Mesenteric fat pad (tissue), 1 donor: Measurements from ENCODE around the gene LTBP1. TPM values are rescaled to one million over a fixed set of nuclear protein-coding genes. Genes with fewer than 3 reads are reported as not detected.
"Not testable (repeated sequence)": the region's sequence is repeated elsewhere in the genome, so short reads cannot be mapped to it uniquely, and the experiment has no call there.

Experiments
- DNase-seq: peaks from one replicate; pipeline ENCODE4 v3.0.0-alpha.2; 2020; ENCODE audit warnings: low spot score
- total RNA-seq: library from RNA; stranded (reverse); fragmentation: NEBNext Ultra II Directional; extraction: Animal tissue kit (Norgen Biotek cat#: 25700); gene quantifications from one replicate; pipeline ENCODE4 v1.2.1, GENCODE V29; 2021
- donor health status: DM: yes; HTN: yes; CAD: no.

Gene LTBP1
- total RNA-seq, 1 donor from 2014 or later: 15.4 TPM

DNA sequence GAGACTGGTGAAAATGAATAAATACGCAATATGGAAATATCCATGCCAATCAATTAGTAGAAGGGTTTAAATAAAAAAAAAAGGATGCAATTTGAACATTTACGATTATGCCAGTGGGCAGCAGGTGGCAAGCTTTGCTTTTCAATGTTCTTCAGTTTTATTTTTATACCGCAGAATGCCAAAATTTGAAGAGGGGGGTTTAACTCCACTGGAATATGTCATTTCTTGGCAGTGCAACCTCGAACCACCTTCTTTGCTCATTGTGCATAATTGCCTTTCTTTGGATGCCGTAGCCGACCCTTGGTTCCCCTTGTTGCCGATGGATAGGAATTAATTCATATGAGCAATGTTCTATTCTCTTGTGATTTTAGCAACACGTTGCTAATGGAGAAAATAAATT, 88.0 kb downstream of the LTBP1 start:
- no peak for DNase-seq

DNA sequence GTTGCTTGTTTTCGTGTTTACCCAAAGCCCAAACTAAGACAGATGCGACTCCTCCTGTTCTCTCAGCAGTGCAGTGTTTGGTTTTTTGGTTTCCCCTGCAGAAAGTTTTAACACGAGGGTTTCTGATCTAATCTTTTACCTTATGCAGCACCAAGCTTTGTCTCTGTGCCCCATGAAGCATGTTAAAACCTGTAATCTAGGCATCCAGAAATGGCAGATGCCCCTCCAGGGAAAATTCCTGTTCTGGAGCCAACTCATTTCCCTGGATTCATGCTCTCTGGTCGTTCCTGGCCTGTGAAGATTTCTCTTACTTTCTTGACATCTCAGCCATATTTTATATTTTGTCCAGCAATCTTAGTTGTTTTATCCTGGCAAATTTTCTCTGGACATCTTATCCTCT, 91.5 kb downstream of the LTBP1 start:
- DNase-seq: no peak

DNA sequence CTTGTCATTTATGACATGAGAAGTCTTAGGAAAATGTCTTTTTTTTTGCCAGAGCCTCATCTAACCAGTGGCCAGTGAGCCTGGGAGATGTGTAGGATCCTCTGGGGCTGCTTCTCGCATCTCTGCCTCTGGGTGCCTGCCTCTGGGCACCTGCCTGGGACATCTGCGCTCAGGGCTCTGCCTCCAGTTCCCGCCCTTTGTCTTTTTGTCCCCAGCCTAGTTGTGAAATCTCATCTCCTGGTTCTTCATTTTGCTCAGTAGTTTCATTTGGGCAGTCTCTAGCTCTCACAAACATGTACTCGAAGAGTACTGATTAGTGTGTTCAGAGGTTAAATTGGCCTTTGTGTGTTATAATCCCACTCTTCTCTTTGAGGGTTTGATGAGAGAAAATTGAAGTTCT, 92.0 kb downstream of the LTBP1 start:
- no peak for DNase-seq

DNA sequence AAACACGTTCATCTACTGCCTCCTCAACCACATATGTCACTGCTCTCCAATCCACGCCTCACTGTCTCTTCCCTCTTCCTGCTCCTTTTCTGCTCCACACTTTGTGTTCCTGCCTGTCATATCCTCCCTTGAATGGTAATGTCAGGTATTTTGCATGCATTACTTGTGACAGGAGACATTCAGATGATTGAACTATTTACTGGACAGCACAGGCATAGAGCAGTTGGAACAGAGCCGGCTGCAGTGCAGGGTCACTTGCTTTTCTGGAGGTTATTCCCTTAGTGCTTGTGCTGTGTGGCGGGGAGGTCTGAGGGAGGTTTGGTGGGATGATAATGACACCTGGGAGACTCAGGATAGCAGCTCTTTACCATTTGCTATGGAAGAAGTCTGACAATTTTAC, 93.8 kb downstream of the LTBP1 start:
- no peak for DNase-seq

DNA sequence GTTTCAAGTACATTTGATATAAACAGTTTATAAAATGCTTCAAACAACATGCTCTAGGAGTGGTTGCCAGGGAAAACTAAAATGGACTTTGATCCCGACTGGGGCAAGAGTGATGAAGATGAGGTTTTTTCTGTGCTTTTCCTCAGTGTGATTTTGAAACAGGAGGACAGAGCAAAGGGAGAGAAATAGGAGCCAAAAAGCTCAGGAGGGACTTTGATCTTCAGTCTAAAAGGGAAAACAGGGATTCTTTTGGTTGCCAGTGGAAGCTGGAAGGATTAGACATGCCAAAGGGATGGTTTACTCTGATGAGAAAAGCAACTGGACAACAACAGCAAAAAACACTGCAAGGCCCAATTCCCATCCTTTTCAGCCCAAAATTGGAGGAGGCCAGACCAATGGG, 95.5 kb downstream of the LTBP1 start:
- DNase-seq: no peak

DNA sequence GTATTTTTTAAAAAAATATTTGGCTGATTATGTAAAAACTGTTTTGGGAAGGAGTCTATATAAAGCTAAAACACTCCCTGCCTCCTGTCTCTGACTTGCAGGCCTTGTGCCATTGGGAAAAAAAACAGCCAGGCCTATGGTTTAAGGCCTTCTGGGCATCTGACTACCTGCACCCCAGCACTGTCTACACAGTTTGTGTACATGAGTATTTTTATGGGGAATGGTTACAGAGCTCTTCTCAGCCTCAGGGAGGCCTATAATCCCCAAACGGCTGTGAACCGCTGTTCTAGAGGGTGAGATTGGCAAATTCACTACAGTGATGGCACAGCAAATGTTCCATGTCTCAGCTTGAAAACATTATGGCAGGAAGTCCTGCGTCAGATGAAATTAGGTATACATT, 96.1 kb downstream of the LTBP1 start:
- no peak for DNase-seq

DNA sequence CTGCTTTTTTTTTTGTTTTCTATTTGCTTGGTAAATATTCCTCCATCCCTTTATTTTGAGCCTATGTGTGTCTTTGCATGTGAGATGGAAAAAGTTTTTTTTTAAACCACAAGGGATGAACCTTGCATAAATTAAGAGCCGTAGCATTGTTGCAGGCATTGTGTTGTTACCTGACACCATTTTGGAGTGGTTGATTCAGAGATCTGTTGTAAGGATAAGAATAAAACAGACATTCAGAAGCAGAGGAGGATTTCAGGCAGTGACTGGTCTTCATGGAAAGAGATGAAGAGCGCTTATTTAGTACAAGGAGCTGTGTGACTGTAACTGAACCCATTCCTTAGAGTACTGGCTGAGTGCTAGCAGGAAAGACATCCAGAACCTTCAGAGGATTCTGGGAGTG, 101.2 kb downstream of the LTBP1 start:
- DNase-seq: no peak

DNA sequence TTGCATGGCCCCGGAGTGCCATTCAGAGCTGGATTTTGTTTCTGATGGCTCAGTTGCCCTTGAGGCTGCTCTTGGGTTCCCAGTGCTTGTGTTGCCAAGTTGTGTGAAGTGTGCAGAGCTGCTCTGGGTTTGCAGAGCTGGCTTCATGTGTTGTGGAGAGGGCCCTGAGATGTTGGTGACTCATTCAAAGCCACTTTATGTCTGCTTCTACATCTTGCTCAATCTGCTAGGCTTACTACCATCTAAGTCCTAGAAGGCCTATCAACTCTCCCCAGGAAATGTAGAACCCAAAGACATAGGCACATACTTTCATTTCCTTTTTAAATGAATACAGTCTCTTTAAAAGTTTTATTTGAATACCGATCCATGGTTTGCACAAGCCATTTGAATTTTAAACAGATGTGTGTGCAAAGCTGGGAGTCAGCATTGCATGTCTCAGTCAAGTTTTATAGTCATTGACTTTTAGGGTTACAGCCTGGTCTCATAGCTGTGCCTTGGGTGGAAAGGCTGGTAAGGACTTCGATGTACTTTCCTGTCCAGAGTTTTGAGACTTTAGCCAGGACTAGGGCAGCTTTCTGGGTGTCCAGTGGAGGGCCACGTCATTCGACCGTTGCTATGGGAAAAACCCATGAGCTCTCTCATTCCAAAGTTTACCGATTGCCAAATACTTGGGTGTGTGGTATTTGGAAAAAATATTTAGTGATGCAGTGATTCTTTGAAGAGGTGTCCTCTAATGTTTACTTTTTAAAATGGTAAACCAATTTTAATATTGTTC, 105.0 kb downstream of the LTBP1 start:
- DNase-seq: no peak

DNA sequence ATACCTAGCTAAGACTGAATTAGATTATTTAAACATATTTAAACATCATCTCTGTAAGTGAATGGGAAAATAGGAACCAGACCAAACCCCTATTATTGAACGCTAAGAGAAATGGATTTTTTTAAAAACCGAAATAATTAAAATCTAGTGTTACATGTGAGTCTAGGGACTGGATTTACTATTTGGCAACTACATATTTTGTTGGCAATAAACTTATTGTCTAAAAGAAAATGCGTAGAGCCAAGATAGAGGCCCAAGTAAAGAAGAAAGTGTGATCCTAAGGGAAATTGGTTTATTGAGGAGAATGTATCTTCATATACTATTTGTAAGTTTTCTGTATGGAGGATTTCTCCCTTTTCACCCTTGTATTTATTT, 105.6 kb downstream of the LTBP1 start:
- no peak for DNase-seq

DNA sequence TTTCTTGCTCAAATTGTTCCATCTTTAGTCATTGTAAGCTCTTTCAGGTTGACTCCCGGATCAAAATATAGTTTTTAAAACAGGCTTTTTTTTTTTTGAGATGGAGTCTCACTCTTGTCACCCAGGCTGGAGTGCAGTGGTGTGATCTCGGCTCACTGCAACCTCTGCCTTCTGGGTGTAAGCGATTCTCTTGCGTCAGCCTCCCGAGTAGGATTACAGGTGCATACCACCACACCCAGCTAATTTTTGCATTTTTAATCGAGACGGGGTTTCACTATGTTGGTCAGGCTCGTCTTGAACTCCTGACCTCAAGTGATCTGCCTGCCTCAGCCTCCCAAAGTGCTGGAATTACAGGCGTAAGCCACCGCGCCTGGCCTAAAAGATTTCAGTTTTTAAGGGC, 106.0 kb downstream of the LTBP1 start:
- DNase-seq: not testable (repeated sequence)

DNA sequence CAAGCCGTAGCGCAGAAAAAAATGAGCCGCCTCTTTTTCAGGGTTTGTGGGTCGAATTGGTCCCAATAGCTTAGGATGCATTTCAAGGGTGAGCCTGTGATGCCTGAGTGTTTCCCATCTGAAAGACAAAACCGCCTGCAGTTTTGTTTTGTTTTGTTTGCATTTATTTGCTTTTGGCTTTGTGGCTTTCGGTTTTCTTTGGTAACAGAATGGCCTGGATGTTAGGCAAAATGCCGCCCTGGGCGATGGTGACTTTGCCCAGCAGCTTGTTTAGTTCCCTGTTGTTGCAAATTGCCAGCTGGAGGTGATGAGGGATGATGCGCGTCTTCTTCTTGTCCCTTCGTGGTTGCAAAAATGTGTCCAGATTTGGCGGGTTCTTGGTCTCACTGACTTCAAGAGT, 109.4 kb downstream of the LTBP1 start:
- DNase-seq: no peak

DNA sequence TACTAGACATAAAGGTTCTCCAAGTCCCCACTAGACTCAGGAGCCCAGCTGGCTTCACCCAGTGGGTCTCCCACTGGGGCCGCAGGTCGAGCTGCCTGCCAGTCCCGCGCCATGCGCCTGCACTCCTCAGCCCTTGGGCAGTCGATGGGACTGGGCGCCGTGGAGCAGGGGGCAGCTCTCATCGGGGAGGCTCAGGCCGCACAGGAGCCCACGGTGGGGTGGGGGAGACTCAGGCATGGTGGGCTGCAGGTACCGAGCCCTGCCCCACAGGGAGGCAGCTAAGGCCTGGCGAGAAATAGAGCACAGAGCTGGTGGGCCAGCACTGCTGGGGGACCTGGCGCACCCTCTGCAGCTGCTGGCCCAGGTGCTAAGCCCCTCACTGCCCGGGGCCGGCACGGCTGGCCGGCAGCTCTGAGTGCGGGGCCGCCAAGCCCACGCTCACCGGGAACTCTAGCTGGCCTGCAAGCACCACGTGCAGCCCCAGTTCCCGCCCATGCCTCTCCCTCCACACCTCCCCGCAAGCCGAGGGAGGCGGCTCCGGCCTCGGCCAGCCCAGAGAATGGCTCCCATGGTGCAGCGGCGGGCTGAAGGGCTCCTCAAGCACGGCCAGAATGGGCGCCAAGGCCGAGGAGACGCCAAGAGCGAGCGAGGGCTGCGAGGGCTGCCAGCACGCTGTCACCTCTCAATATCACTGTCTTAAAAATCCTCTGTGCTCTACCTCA, 110.7 kb downstream of the LTBP1 start:
- not testable (repeated sequence) for DNase-seq

DNA sequence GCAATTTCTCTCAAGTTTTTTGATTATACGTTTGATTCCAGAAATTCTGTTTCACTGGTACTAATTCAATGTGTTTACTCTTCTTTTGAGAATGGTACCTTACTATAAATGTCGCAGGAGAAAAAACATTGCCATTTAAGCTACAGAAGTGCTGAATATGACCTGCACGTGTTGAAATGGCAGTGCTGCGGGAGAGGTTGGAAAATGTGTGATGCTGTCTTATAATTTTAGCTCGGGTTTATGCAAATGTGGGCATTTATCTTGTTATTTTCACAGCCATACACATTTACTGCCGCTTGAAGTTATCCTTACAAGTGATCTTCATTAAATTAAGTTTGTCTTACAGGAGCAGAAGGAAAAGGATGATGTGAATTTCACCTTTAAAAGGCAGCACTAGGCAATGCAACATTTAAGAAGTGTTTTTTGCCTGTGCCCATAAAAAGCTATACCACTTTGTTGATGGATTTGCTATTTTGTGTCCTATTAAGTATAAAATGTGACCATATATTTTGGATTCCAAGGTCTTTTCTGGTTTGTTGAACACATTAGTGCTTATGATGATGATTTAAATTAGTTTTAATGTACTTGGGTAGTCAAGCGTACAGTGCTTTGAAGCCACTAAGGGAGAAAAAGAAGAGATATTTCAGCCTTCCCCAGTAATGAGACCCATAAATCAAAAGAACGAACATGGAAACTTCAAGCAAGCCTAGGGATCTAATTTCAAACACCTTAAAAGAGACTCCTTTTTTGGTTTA, 112.1 kb downstream of the LTBP1 start:
- DNase-seq: no peak

DNA sequence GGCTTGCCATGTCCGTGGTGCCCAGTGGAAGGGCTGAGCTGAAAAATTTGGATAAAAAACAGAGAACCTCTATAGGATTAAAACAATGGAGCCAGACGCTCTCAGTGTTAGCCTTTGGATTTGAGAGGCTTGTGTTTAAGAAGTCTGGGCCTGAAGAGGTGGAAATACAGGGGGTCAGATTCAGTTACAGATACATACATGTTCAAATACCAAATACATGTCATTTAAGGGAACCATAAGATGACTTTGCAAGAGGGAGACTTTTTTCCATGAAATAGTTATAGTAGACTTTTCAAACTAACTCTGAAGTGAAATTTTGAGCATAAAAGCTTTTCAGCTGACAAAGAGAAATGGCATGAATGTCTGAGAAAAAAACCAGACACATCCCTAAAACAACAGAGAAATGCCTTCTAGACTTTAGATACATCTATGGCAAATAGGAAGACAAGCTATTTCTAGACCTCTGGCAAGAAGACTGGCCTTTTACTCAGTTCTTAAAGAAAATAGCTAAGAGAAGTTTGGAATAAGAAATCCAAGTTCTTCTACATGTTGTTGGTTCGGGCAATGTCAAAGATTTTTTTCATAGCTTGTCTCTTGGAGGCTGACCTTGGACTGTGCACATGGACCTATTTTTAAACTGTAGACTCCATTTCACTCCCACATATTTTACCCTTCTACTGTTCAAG, 112.9 kb downstream of the LTBP1 start:
- DNase-seq: no peak

DNA sequence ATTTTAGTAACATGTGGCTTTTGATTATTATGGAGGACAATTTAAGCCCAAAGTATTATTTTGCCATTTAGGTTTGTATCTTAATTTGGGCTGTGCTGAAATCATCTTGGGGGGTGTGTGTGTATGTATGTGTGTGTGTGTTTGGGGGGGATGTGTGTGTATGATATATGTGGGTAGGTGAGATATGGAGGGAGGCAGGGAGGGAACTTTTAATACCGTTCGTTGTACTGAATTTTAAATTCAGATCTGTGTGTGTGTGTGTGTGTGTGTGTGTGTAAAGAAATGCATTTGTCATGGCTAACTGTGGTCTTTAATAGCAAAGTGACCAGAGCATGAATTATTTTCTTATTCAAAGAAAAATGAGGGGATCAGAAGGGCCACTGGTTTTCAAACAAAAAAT, 113.7 kb downstream of the LTBP1 start:
- DNase-seq: no peak

DNA sequence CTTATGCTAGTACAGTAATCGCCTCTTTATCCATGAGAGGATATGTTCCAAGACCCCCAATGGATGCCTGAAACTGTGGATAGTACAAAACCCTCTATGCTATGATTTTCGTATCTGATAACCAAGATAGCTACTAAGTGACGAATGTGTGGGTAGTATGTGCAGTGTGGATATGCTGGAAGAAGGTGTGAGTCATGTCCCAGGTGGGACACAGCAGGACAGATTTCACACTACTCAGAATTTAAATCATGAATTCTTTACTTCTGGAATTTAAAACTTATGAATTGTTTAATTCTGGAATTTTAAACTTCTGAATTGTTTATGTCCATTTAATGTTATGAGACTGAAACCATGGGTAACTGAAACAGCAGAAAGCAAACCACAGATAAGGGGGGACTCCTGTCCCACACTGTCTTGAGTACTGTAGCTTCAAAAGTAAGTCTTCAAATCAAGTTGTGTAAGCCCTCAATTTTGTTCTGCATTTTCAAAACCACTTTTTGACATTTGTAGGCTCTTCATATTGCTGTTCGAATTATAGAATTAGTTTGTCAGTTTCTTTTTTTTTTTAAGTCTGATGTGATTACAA, 116.0 kb downstream of the LTBP1 start:
- no peak for DNase-seq

DNA sequence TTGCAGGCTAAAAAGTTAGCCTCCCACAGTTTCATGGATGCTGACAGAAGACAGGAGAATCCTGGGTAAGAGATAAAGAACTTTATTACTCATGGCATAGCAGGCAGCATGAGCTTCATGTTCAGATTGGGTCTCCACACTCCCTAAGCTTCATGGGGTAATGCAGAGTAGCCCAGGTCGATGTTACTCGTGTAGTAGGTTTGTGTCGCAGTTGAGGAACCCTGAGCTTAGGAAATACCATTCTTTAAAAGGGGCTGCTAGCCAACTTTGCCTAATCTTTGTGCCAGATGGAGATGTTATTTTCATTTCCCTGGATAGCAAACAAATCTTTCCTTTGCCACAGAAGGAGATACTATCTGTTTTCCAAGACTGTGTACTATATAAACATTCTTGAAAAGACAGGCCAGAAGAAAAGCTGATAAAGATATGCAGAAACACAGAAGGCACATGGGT, 117.6 kb downstream of the LTBP1 start:
- DNase-seq: no peak

DNA sequence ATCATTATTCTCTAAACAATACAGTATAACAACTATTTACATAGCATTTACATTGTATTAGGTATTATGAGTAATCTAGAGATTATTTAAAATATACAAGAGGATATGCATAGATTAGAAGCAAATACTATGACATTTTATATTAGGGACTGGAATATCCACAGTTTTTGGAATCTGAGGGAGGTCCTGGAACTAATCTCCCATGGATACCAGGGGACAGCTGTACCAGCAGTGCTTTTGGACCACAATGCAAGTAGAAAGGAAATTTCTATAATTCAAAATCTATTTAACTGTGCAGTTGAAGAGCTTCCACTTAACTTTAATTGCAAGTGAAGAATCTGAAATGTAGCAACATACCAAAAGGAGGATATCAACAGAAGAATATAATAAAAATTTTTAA, 120.8 kb downstream of the LTBP1 start:
- DNase-seq: no peak

DNA sequence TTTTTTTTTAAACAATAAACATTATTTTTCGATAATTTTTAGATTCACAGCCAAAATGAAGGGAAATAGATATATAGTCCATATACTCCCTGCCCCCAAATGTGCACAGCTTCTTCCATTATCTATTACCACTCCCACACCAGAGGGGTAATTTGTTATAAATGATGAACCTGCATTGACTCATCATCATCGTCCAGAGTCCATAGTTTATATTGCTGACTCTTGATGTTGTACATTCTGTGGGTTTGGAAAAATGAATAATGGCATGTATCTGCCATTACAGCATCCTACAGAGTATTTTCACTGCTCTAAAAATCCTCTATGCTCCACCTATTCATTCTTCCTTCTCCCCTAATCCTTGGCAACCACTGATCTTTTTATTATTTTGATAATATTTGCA, 121.5 kb downstream of the LTBP1 start:
- no peak for DNase-seq

DNA sequence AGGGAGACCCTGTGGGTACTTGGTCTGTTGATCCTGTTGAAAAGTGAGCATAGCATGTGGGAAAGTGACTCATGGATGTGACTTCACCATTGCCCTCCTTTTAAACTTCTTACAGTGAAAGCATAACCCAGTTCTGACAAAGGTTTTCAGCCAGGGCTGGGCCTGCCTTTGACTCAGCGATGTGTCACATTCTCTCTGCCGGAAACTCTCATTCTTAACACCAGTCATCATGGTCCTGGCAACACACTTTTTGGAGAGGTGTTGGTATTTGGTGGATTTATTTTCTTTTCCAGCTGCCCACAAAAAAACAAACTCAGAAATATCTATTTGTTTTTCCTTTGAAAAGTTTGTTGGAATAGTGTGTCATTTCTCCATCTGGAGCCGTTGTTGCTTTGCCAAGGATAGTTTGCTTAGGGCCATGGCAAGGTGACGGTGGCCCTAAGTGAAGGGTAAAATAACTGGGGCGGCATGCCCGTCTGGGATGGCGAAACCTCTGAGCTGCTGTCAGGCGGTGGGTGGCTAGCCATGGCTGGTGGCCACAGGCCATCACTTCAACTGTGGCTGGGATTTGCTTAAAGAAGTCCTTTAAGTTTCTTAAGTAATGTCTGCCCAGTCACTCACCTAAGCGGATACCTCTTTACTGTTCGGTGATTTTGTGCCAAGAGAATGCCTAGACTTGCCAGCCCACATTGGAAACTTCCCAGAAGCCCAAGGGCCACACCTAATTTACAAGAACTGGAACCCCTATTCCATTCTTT, 123.3 kb downstream of the LTBP1 start:
- no peak for DNase-seq
